NCI-H2227 treated with DMSO at 0.1 percent for 48 hours (cell line): ENCODE results near the gene LIPT1.
"Not testable (repeated sequence)": the region's sequence is repeated elsewhere in the genome, so short reads cannot be mapped to it uniquely, and the experiment has no call there.

Experiments used
- DNase-seq: peaks from one replicate; lab custom pipeline; 2025; lab: John Stamatoyannopoulos, UW

LIPT1 gene

GRCh38 chr2:99154643-99155536 lies at the start of gene LIPT1, which contains the start of gene TSGA10:
LIPT1 (plus strand) TSS chr2:99154967; CDS start chr2:99161958, 6,991 bp downstream.
TSGA10 (minus strand) TSS chr2:99154942; CDS start chr2:99109439, 45,503 bp downstream.
- DNase-seq = peak; percentile 86

GRCh38 chr2:99106913-99107312 lies 47.9 kb upstream of the LIPT1 start:
- DNase-seq = no peak

GRCh38 chr2:99111236-99111635 lies 43.5 kb upstream of the LIPT1 start:
- no peak for DNase-seq

- no peak for DNase-seq
Observed at GRCh38 chr2:99111945-99112344, 42.8 kb upstream of the LIPT1 start.

- no peak for DNase-seq
Observed at GRCh38 chr2:99112617-99113016, 42.1 kb upstream of the LIPT1 start.

- DNase-seq = no peak
Observed at GRCh38 chr2:99127981-99128380, 26.8 kb upstream of the LIPT1 start.

GRCh38 chr2:99135044-99135556 lies 19.7 kb upstream of the LIPT1 start:
- DNase-seq = not testable (repeated sequence)

- no peak for DNase-seq
Observed at GRCh38 chr2:99139003-99139402, 15.8 kb upstream of the LIPT1 start.

GRCh38 chr2:99140056-99140859 lies 14.5 kb upstream of the LIPT1 start:
- DNase-seq = peak; percentile 80

- DNase-seq = no peak
Observed at GRCh38 chr2:99140860-99141109, 14.0 kb upstream of the LIPT1 start.

- peak; percentile 97 for DNase-seq
Observed at GRCh38 chr2:99141110-99142108, 13.4 kb upstream of the LIPT1 start, which contains the start of gene C2orf15. C2orf15 (plus strand) TSS chr2:99141707; CDS start chr2:99150559, 8,852 bp downstream.

GRCh38 chr2:99150706-99151105 lies 4.1 kb upstream of the LIPT1 start:
- DNase-seq = no peak

GRCh38 chr2:99152199-99152895 lies 2.4 kb upstream of the LIPT1 start:
- DNase-seq = no peak

- peak; percentile 10 for DNase-seq
Observed at GRCh38 chr2:99153921-99154604, 704 bp upstream of the LIPT1 start.

GRCh38 chr2:99156891-99157290 lies 2.1 kb downstream of the LIPT1 start:
- DNase-seq = no peak

GRCh38 chr2:99158599-99158998 lies 3.8 kb downstream of the LIPT1 start:
- DNase-seq = no peak

GRCh38 chr2:99159594-99159993 lies 4.8 kb downstream of the LIPT1 start:
- DNase-seq = no peak

GRCh38 chr2:99166218-99166617 lies 11.5 kb downstream of the LIPT1 start:
- no peak for DNase-seq

GRCh38 chr2:99169534-99169933 lies 14.8 kb downstream of the LIPT1 start:
- no peak for DNase-seq
